GM12891 (cell line): ENCODE measurements around the gene WNT4.

Source experiments
- POLR2A ChIP-seq: IDR thresholded peaks from 2 replicates; pipeline ENCODE4 v1.6.1; 2011; ENCODE audit warnings: low read depth, low read length, control low read depth
- POLR2AphosphoS5 ChIP-seq: IDR thresholded peaks from 2 replicates; pipeline ENCODE4 v1.6.1; 2011; ENCODE audit warnings: low read depth, low read length, control low read depth
- POU2F2 ChIP-seq: IDR thresholded peaks from 2 replicates; pipeline ENCODE4 v1.6.1; 2011; ENCODE audit warnings: low read depth, mild to moderate bottlenecking, control low read depth, low read length, moderate library complexity
- TAF1 ChIP-seq: IDR thresholded peaks from 2 replicates; pipeline ENCODE4 v1.6.1; 2011; ENCODE audit warnings: low read depth, low read length, control low read depth

DNA sequence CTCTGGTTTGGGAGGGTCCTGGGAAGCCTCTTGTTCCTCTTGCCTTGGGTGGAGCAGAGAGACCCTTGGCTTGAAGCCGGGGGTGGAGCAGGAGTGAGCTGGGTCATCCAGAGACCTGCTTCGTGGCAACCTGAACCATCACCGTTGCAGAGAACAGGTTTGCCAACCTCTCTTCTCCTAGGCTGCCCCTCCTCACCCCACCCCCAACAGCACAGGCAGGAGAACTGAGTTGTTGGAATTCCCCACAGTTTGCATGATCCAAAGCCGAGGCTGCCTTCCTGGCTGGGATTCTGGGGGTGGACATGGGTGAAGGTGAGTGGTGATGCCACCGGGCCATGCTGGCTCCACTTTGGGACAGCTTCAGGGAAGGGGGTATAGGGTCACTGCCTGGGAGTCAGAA is 2.2 kb downstream of the WNT4 start:
- no peak for TF ChIP-seq POLR2A
- TF ChIP-seq TAF1, result no peak
- no peak for TF ChIP-seq POLR2AphosphoS5
- no peak for TF ChIP-seq POU2F2
